NCI-H1048 (cell line): ENCODE data around the gene GPATCH1.
"Not testable (repeated sequence)": the region's sequence is repeated elsewhere in the genome, so short reads cannot be mapped to it uniquely, and the experiment has no call there.

Source experiments
- DNase-seq: peaks from one replicate; lab custom pipeline; 2025; lab: John Stamatoyannopoulos, UW

Gene GPATCH1

GRCh38 chr19:33158365-33158764, 77.4 kb downstream of the GPATCH1 start:
- no peak for DNase-seq

- no peak for DNase-seq
These were observed 78.2 kb downstream of the GPATCH1 start for GRCh38 chr19:33159149-33159548.

GRCh38 chr19:33159893-33160292, 78.9 kb downstream of the GPATCH1 start:
- no peak for DNase-seq

- DNase-seq = no peak
These were observed 80.2 kb downstream of the GPATCH1 start for GRCh38 chr19:33161201-33161600.

GRCh38 chr19:33163481-33163880, 82.5 kb downstream of the GPATCH1 start:
- no peak for DNase-seq

GRCh38 chr19:33166037-33166436, 85.1 kb downstream of the GPATCH1 start:
- DNase-seq = not testable (repeated sequence)

GRCh38 chr19:33167438-33167837, 86.5 kb downstream of the GPATCH1 start:
- no peak for DNase-seq

GRCh38 chr19:33168528-33168927, 87.5 kb downstream of the GPATCH1 start:
- no peak for DNase-seq

GRCh38 chr19:33171222-33171795, 90.3 kb downstream of the GPATCH1 start:
- DNase-seq = no peak

GRCh38 chr19:33171916-33172359, 91.0 kb downstream of the GPATCH1 start:
- DNase-seq = no peak

- DNase-seq = no peak
These were observed 93.2 kb downstream of the GPATCH1 start for GRCh38 chr19:33174186-33174585.

- no peak for DNase-seq
These were observed 94.3 kb downstream of the GPATCH1 start for GRCh38 chr19:33175156-33175782.

GRCh38 chr19:33175886-33176669, 95.1 kb downstream of the GPATCH1 start:
- DNase-seq = no peak

GRCh38 chr19:33176670-33177416, 95.9 kb downstream of the GPATCH1 start:
- DNase-seq = peak; percentile 98

- DNase-seq = no peak
These were observed 96.5 kb downstream of the GPATCH1 start for GRCh38 chr19:33177417-33177979.
